Measurements from ENCODE around the gene STYXL2.

The STYXL2 gene

DNA sequence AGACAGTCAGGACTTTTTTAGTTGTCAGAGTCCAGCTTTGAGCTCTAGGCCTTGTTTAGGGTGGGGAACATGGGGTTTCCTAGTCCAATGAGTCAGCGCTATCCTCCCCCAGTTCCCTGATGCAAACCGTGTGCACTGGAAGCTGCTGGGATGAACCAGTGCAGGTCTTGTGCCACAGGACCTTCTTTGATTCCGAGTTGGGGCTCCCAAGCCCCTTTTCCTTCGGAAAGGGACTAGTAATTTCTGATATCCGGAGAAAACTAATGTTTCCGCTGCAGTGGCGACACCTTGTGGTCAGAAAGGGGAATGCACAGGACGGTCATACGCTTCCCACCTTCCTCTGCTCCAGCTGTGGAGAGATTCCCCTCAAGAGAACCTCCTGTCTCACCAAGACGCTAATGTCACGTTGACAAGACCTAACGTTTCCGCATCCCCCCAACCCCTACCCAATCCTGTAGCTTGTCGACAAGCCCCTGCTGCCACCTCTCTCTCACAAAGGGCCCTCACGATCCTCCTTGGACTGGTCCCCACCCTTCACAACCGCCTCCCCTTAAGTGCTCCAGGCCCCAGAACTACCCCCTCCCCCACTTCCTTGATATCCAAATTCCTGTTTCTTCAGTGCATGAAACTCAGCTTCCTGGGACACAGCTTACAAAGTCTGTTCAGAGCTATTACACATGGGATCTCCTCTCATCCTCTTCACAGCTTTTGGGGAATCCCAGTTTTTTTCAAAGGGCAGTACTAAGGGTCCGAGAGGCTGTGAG, 34.6 kb upstream of the STYXL2 start:
- peak; percentile 2 for DNase-seq (ENCODE audit: extremely low read depth, low read depth)
- TF ChIP-seq, protein P1, sequence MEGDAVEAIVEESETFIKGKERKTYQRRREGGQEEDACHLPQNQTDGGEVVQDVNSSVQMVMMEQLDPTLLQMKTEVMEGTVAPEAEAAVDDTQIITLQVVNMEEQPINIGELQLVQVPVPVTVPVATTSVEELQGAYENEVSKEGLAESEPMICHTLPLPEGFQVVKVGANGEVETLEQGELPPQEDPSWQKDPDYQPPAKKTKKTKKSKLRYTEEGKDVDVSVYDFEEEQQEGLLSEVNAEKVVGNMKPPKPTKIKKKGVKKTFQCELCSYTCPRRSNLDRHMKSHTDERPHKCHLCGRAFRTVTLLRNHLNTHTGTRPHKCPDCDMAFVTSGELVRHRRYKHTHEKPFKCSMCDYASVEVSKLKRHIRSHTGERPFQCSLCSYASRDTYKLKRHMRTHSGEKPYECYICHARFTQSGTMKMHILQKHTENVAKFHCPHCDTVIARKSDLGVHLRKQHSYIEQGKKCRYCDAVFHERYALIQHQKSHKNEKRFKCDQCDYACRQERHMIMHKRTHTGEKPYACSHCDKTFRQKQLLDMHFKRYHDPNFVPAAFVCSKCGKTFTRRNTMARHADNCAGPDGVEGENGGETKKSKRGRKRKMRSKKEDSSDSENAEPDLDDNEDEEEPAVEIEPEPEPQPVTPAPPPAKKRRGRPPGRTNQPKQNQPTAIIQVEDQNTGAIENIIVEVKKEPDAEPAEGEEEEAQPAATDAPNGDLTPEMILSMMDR (IDR thresholded peaks at IDR 0.05; ENCODE audit: low read depth, low read length): peak; percentile 98

DNA sequence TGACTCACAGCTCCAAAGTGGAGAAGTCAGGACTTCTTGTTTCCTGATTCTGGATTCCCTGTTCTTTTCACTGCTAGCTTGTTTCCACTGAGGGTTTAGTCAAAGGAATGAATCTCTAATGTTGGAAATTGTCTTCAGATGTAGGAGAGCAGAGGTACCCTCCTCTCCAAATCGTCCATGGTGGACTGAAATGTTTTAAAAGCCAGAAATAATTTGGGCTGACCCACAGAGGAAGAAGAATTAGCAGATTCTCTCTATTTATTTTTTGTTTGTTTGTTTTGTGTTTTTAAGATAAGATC, 34.1 kb upstream of the STYXL2 start:
- TF ChIP-seq, protein P1 (IDR thresholded peaks at IDR 0.05; ENCODE audit: low read depth, low read length): no peak
- no peak for DNase-seq (ENCODE audit: extremely low read depth, low read depth)

DNA sequence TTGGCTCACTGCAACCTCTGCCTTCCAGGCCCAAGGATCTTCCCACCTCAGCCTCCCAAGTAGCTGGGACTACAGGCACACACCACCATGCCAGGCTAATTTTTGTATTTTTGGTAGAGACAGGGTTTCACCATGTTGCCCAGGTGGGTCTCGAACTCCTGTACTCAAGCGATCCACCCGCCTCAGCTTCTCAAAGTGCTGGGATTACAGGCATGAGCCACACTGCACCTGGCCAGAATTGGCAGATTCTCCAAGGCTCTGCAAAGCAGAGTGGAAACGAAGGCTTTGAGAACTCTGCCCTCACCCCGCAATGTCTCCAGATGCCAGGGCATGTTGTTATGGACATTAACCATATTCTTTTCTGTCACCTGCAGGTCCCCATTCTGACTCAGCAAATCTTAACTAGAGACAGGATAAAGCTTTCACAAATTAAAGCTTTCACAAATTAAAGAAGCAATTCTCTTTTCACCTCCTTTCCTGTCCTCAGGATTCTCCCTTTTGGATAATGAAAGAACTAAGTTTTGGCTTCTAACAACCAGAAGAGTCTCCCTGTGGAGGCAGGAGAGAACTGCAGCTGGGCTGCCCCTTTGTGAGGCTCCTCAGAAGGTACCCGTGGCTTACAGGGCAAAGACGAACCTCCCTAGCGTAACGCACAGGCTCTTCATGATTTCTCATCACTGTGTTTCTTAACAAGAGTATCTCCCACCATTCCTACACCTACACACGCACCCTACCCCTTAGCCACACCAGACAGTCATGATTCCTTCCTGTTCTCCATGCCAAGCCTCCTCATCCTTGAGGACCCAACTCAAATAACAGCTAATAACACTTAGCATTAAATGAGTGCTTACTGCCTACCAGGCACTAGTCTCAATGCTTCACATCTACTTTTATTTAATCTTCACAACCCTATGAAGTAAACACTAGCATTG, 33.5 kb upstream of the STYXL2 start:
- TF ChIP-seq, protein P1 (IDR thresholded peaks at IDR 0.05; ENCODE audit: low read depth, low read length): no peak; the same call in 1 of the 2 replicates
- DNase-seq (ENCODE audit: extremely low read depth, low read depth): no peak

DNA sequence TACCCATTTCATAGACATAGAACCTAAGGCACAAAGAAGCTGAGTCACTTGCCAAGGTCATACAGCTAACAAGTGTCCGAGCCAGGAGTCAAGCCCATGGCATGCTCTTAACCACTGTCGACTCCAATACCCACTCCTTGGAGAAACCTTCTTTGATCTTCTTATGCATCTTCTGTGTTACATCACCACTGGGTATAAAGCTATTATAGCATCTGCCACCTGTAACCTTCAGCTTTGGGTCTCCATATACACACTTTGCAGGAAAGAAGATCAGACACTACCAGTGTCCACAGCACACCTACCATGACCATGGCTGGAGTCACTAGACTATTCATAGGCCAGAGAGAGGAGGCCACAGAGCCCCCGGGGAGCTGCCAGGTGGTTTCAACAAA, 32.8 kb upstream of the STYXL2 start:
- DNase-seq (ENCODE audit: extremely low read depth, low read depth): no peak
- TF ChIP-seq, protein P1 (IDR thresholded peaks at IDR 0.05; ENCODE audit: low read depth, low read length): no peak

DNA sequence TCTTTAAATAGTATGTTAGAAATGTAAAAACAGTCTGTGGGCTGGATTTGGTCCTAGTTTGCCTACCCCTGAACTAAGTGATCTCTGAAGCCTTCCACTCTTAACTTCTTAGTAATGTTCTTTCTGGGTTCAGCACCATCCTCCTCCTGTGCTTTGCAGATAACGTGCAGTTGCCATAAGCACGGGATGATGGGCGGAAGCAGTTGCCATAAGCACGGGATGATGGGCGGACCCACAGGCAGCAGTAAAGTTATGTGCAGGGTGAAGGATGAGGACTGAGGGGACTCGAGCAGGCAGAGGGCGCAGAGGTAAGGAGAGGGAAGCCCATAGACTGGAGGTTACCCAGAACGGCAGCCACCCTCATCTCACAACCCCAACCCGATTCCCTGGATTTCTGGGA, 29.3 kb upstream of the STYXL2 start:
- DNase-seq (ENCODE audit: extremely low read depth, low read depth): no peak
- TF ChIP-seq, protein P1 (IDR thresholded peaks at IDR 0.05; ENCODE audit: low read depth, low read length): no peak

DNA sequence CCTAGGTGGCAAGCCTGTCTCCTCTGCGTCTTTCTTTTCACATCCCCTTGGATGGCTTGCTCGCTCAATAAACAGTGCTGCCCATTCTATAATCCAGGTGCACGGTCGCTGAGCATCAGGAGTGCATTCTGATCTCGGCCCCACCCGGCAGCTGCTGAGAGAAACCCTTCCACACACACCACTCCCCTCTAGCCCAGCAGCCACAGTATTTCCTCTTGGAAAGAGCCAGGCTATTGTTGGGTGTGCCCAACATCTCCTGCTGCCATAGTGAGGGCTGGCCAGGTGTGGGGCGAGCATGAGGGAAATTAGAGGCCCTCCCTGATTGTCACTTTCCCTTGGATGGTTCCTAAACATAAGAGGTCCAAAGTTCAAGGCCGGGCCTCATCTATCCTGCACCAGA, 28.4 kb upstream of the STYXL2 start:
- no peak for DNase-seq (ENCODE audit: extremely low read depth, low read depth)

More for the DNA sequence above, 28.4 kb upstream of the STYXL2 start:
- TF ChIP-seq, protein P1 (IDR thresholded peaks at IDR 0.05; ENCODE audit: low read depth, low read length): no peak

Measured in AG09319 (cell line).